ENCODE results near the gene TNFAIP3.

- TF ChIP-seq YY1 (IDR thresholded peaks at IDR 0.05; ENCODE audit: insufficient read depth, insufficient read length), result no peak
- no peak for TF ChIP-seq ZNF274 (IDR thresholded peaks at IDR 0.05; ENCODE audit: low read depth, low read length)
Measured at GRCh38 chr6:137845460-137845859, 21.6 kb upstream of the TNFAIP3 start.

Measured in NT2/D1 (cell line).